NCI-H2196 (cell line): Measurements from ENCODE around the gene SLC25A40.

ENCODE experiments used
- DNase-seq: peaks from one replicate; lab custom pipeline; 2025; ENCODE audit not compliant: unreplicated experiment; lab: John Stamatoyannopoulos, UW

SLC25A40 gene

DNA sequence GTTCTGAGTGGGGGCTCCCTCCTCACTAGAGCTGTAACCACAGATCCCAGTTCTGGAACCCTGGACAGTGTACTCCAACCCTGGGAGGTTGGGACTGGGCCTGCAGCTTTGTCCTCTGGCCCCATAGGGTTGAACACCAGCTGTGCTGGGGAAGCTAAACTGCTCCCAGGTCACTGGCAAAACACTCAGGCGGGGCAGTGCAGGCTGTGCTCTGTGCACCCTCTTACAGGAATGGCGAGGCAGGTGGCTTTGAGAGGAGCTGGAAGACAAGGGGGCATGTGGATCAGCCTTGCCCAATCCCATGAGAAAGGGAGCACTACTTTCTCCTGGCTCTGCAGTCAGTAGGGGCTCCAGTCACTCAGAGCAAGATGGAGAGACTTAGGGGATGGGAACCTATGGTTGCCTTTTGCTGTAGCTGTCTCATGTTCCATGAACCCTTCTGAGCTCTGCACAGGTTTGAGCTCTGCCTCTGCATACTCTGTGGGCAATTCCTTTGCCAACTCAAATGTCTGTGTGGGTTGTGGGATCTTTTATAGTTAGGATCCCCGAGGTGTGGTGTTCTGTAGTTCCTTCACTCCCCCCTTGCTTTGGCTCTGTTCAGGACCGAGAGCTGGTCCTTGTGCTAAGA, 90.7 kb downstream of the SLC25A40 start:
- DNase-seq, result no peak

DNA sequence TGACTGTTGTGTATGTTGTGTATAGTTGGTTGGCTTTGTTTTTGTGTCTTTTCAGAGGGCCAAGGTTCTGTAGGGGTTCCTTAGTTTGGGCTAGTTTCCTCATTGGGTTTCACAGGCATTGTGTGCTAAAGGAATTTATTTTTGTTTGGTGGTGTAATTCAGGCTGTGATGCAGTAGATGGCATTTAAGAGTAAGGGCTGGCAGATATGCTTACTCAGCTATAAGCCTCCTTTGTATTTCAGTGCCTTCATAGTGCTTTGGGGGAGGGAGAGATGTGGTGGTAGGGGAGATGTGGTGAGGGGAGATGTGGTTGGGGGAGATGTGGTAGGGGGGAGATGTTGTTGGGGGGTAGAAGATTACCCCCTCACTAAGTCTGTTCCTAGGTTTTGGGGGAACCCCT, 91.7 kb downstream of the SLC25A40 start:
- no peak for DNase-seq
